Subcutaneous adipose tissue (tissue), 4 donors: ENCODE results near the gene USP7. TPM values are rescaled to one million over a fixed set of nuclear protein-coding genes. Genes with fewer than 3 reads are reported as not detected.

Experiments
- total RNA-seq, 4 donors: library from RNA; depleted of rRNA; stranded (reverse); fragments of >200 nt; gene quantifications; one replicate each; pipeline ENCODE4 v1.1.0, GENCODE V29; 2016
- TF ChIP-seq, protein P1 (sequence below): fragments of 450-650 bp; IDR thresholded peaks from one replicate; pipeline ENCODE4 v1.5.1; 2016; ENCODE audit warnings: low read depth, mild to moderate bottlenecking, control low read depth, antibody characterized with exemption, moderate library complexity

The USP7 gene
- total RNA-seq, 4 donors from 2014 or later, result 75.7 to 158 (median 85.1) TPM

DNA sequence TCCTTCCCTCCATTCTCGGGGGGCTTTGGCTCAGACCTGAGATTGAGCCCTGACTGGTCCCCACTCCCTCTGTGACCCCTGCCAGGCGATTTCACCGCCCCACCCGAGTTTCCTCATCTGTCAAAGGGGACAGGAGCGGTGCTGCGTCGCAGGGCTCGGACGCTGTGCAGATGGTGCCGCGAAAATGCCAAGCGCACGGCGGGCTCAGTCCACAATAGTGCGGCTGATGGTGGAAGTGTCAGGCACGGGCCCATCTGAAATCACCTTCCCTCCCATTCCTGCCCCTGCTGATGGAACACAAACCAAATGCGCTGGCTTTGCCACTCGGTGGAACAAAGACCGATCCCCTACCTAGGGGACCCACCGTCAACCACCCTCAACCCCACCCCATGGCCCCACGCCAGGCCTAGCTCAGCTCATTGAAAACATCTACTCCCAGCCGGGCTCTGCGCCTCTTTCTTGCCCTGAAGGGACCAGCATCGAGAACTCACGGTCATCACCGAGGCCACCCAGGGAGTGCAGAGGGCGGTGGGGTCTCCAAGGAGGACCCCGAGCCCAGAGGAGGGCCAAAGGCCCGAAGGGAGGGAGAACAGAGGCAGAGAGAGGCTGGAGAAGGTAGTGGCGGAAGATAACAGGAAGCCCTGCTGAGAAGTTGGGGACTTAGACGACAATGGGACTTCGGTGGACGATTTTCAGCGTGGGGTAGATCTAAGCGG, 96.3 kb downstream of the USP7 start:
- TF ChIP-seq, protein P1, sequence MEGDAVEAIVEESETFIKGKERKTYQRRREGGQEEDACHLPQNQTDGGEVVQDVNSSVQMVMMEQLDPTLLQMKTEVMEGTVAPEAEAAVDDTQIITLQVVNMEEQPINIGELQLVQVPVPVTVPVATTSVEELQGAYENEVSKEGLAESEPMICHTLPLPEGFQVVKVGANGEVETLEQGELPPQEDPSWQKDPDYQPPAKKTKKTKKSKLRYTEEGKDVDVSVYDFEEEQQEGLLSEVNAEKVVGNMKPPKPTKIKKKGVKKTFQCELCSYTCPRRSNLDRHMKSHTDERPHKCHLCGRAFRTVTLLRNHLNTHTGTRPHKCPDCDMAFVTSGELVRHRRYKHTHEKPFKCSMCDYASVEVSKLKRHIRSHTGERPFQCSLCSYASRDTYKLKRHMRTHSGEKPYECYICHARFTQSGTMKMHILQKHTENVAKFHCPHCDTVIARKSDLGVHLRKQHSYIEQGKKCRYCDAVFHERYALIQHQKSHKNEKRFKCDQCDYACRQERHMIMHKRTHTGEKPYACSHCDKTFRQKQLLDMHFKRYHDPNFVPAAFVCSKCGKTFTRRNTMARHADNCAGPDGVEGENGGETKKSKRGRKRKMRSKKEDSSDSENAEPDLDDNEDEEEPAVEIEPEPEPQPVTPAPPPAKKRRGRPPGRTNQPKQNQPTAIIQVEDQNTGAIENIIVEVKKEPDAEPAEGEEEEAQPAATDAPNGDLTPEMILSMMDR, result no peak

GRCh38 chr16:8866884-8867215, 96.9 kb downstream of the USP7 start:
- TF ChIP-seq, protein P1, result no peak

DNA sequence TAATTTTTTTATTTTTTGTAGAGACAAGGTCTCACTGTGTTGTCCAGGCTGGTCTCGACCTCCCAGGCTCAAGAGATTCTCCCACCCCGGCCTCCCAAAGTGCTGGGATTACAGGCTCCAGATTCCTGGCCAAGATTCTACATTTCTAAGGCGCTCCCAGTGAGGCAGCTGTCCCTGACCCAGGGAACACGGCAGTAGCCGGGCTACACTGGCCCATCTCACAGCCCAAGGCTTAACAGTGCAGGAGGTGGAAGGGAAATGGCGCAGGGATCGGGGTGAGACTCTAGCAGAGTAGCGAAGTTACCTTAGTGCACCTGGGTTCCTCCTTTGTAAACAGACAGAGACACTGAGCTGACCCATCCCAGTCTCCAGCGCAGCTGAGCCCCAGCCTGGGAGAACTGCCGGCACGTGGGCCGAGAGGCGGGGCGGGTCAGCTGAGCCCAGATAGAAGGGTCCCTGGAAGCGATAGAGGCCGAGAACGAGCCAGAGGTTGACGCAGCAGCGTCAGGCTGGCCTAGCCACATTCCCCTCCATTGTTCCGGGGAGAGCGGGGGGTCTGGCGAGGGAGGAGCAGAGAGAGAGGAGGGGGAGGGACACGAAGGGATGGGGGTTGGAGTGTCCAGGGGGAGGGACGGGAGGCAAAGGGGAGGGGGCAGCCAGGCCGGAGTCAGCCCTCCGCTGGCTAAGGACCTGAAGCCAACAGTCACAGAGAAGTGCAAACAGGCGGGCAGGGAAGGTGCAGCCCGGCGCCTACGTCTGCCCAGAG, 97.4 kb downstream of the USP7 start:
- TF ChIP-seq, protein P1, result no peak

GRCh38 chr16:8865145-8865882, 98.4 kb downstream of the USP7 start:
- TF ChIP-seq, protein P1, result no peak

DNA sequence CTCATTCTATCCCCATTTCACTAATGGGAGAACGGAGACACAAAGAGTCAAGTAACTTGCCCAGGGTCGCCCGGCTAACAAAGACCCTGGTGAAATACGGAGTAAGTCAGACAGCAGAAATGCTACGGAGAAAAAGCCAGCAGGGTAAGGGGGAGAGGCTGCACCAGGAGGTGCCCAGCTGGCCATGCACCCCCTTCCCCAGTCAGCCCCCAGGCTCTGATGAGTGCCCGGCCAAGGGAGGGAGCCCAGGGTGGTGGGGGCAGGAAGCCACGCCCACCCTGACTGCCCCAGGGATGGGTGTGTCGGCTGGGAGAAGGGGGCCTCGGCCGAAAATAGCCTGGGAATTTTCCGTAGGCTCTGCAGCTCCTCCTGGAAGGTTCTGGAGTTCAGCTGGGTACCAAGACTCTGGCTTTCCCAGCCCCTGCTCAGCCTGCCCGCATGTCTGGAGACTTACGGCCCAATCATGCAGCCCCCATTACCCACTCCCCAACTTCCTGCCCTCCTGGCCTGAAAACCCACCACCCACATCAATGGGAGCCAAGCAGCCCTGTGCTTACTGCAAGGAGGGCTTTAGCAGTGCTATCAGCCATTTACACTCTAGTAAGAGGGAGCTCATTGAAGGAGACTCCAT, 99.1 kb downstream of the USP7 start:
- TF ChIP-seq, protein P1, result no peak

DNA sequence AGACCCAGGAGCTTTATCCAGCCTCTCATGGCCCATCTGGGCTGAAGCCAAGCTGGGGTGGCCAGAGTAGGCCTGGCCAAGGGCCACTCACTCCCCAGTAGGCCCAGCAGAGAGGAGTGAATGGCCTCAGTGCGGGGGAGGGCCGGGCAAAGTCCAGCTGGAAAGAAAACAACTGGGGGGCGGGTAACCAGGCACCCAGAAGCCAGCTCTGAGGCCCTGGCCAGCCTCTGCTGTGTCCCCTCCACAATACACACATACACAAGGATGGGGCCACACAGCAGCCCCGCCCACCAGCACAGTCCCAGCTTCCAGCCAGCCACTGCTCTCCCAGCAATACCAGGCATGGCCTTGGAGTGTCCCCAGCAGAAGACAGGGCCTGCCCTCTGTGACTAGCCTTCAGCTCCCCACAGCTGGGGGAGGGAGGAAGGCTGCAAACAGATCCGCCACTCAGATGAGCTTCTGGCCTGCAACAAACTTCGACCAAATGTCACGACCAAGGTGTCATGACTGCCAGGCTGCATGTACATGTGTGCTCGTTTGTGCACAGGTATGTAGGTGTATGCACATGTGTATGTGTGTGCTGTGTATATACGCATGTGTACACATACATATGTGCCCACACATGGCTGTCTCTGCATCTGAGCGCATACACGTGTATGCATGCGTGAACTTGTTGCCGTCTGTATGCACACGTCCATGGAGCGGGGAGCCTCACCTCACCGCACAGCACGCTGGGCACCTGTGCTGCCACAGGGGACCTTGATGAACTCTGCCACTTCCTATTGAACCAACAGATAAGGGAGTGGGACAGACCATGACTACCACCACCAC, 99.9 kb downstream of the USP7 start:
- TF ChIP-seq, protein P1, result no peak
